B cell (primary cell): ENCODE data around the gene ARHGAP33. TPM values are rescaled to one million over a fixed set of nuclear protein-coding genes. Genes with fewer than 3 reads are reported as not detected.
A peak's percentile ranks its signal among the peaks of the same experiment; 100 is the strongest.

Experiments
- ATAC-seq: fragments of 200-7000 bp; cut with Tn5 transposase; one replicate; pipeline ENCODE4 v1.10.0; 2021; ENCODE audit warnings: low read depth, mild to moderate bottlenecking, moderate number of reproducible peaks, moderate library complexity
- CTCF ChIA-PET: fragments of 350-600 bp; sonication (Branson Sonifier 250); formaldehyde crosslinking; loops from one replicate; lab custom pipeline; 2021; ENCODE audit warnings: antibody characterized with exemption, inconsistent platforms; lab: Charles Lee
- POLR2A ChIA-PET: fragments of 350-600 bp; sonication (Branson Sonifier 250); formaldehyde crosslinking; loops from one replicate; lab custom pipeline; 2021; ENCODE audit warnings: antibody characterized with exemption; lab: Charles Lee
- DNase-seq: peaks from one replicate; pipeline ENCODE4 v3.0.0; 2013
- H2AFZ ChIP-seq: 2 replicates; pipeline ENCODE4 v1.6.1; 2012; ENCODE audit warnings: mild to moderate bottlenecking, low read depth, low read length; ENCODE audit not compliant: insufficient read depth, poor library complexity, severe bottlenecking
- H3K27ac ChIP-seq, 2 donors: 1 replicate in 1 of 2; 2 replicates in 1 of 2; pipeline ENCODE4 v1.5.1; 2012 to 2013; ENCODE audit warnings: low read length in 2 of 2, mild to moderate bottlenecking in 2 of 2, moderate library complexity in 1 of 2
- H3K27me3 ChIP-seq, 4 experiments: fragments of 200-600 bp in 1 of 4; sonication (generic) in 1 of 4; replicated peaks in 1 of 4; 1 replicate in 2 of 4; 2 replicates in 2 of 4; pipeline versions ENCODE4 v1.6.1 to v1.7.0; 2013 to 2016; ENCODE audit warnings: low read length in 3 of 4, mild to moderate bottlenecking in 2 of 4, mixed read lengths in 1 of 4, moderate library complexity in 1 of 4; ENCODE audit not compliant: insufficient read depth in 4 of 4, control insufficient read depth in 3 of 4; ENCODE audit errors: control extremely low read depth in 1 of 4
- H3K36me3 ChIP-seq, 2 experiments: replicated peaks in 1 of 2; 1 replicate in 1 of 2; 2 replicates in 1 of 2; pipeline versions ENCODE4 v1.6.1 to v1.7.1; 2013; ENCODE audit warnings: low read length in 1 of 2; ENCODE audit not compliant: insufficient read depth in 2 of 2, control insufficient read depth in 1 of 2; ENCODE audit errors: control extremely low read depth in 1 of 2, extremely low read depth in 1 of 2
- H3K4me1 ChIP-seq, 2 donors: fragments of 200-600 bp in 1 of 2; sonication (generic) in 1 of 2; 1 replicate in 1 of 2; 2 replicates in 1 of 2; pipeline versions ENCODE4 v1.5.1 to v1.6.1; 2013 to 2017; ENCODE audit warnings: low read length in 2 of 2; ENCODE audit not compliant: control insufficient read depth in 2 of 2, insufficient read depth in 2 of 2
- H3K4me2 ChIP-seq: replicated peaks from 2 replicates; pipeline ENCODE3; 2012; ENCODE audit warnings: mild to moderate bottlenecking, low read depth, low read length; ENCODE audit not compliant: poor library complexity, severe bottlenecking
- H3K4me3 ChIP-seq, 5 experiments: fragments of 200-600 bp in 1 of 5; sonication (generic) in 1 of 5; 1 replicate in 3 of 5; 2 replicates in 2 of 5; pipeline versions ENCODE4 v1.5.1 to v1.7.0; 2011 to 2016; ENCODE audit warnings: low read length in 4 of 5, mild to moderate bottlenecking in 4 of 5, low read depth in 2 of 5, control low read depth in 1 of 5, moderate library complexity in 1 of 5; ENCODE audit not compliant: insufficient read depth in 1 of 5; ENCODE audit errors: control extremely low read depth in 1 of 5, extremely low read depth in 1 of 5
- H3K79me2 ChIP-seq: fragments of 200-600 bp; sonication (generic); one replicate; pipeline ENCODE4 v1.6.0; 2016; ENCODE audit warnings: low read length; ENCODE audit not compliant: control insufficient read depth, insufficient read depth
- H3K9ac ChIP-seq: fragments of 200-600 bp; sonication (generic); 2 replicates; pipeline ENCODE4 v1.6.1; 2017; ENCODE audit warnings: mild to moderate bottlenecking, low read length, moderate library complexity
- H3K9me3 ChIP-seq, 3 donors: one replicate each; pipeline versions ENCODE4 v1.6.1 to v1.7.1; 2013; ENCODE audit warnings: low read length in 2 of 3; ENCODE audit not compliant: control insufficient read depth in 2 of 3, insufficient read depth in 1 of 3; ENCODE audit errors: control extremely low read depth in 1 of 3
- H4K20me1 ChIP-seq: 2 replicates; pipeline ENCODE4 v1.6.0; 2012; ENCODE audit warnings: mild to moderate bottlenecking, low read length; ENCODE audit not compliant: insufficient read depth, control insufficient read depth, poor library complexity, severe bottlenecking
- H3K27ac Mint-ChIP-seq: one replicate; pipeline ENCODE4 v1.8.0; 2021; ENCODE audit warnings: mixed read lengths
- H3K27me3 Mint-ChIP-seq: one replicate; pipeline ENCODE4 v1.8.0; 2021; ENCODE audit warnings: mixed read lengths
- H3K4me1 Mint-ChIP-seq: one replicate; pipeline ENCODE4 v1.8.0; 2021; ENCODE audit warnings: mixed read lengths
- H3K4me3 Mint-ChIP-seq: one replicate; pipeline ENCODE4 v1.8.0; 2021; ENCODE audit warnings: mixed read lengths
- H3K9me3 Mint-ChIP-seq: one replicate; pipeline ENCODE4 v1.8.0; 2022; ENCODE audit warnings: mixed read lengths; ENCODE audit not compliant: insufficient read depth
- EZH2 ChIP-seq: IDR thresholded peaks from 2 replicates; pipeline ENCODE4 v1.6.1; 2012; ENCODE audit warnings: borderline replicate concordance, low read depth, mild to moderate bottlenecking, moderate library complexity, low read length; ENCODE audit not compliant: insufficient read depth, poor library complexity, severe bottlenecking
- WGBS: methylation state at CpG from one replicate; pipeline ENCODE4 v1.1.5; 2013; ENCODE audit warnings: missing lambda C conversion rate; ENCODE audit not compliant: insufficient coverage; 5-methylcytosine and 5-hydroxymethylcytosine counted together
- intact Hi-C: fragments of 100-400 bp; cut with micrococcal nuclease; formaldehyde crosslinking; loops from one replicate; pipeline ENCODE4 v1.10.0; 2022
- polyA plus RNA-seq: library from polyadenylated mRNA; depleted of rRNA; stranded (reverse); fragments of >200 nt; gene quantifications from 2 replicates; pipeline ENCODE4 v1.2.3, GENCODE V29; 2012
- total RNA-seq, 2 donors: library from RNA; stranded (reverse); fragments of 120-200 nt in 1 of 2; gene quantifications; 1 replicate in 1 of 2; 2 replicates in 1 of 2; pipeline versions ENCODE4 v1.2.3 to v1.2.4, GENCODE V29; 2013 to 2022
- TF ChIP-seq, protein P1 (sequence below): fragments of 200-600 bp; IDR thresholded peaks from one replicate; pipeline ENCODE4 v1.8.0; 2022; ENCODE audit warnings: antibody characterized with exemption, mild to moderate bottlenecking

The ARHGAP33 gene
- total and polyA plus RNA-seq, 2 donors (not counting 1 experiment from before 2014, with no cell fraction given) = 18.2 to 27.8 TPM

GRCh38 chr19:35756377-35757230 is 18.8 kb upstream of the ARHGAP33 start, which contains the start of gene HSPB6:
Gene HSPB6 (minus strand): TSS chr19:35757029. CDS start chr19:35757008, 21 bp downstream.
- peaks cover 0 to 10% (median 0%) of the 10 kb centered on the region in 3 donors for H3K9me3 ChIP-seq
- H3K4me3 Mint-ChIP-seq = peak within 1 kb of the TSS; percentile 99
- DNase-seq (peak; percentile 32), ATAC-seq (no peak)
- ChIA-PET POLR2A (interaction anchor here (1.1 to 2.2 kb wide), 4 partner anchors 8 to 16 kb away, joined by 7 to 17 read pairs (median 9); partner anchors contain the start of genes LIN37, PSENEN and U2AF1L4), CTCF (interaction anchor here (1.3 kb wide), 1 partner anchor 16 kb away, joined by 3 read pairs; no protein-coding TSS in a partner anchor)
- H3K27ac Mint-ChIP-seq = peak within 1 kb of the TSS; percentile 99
- peaks cover 4% of the 10 kb centered on the region for H4K20me1 ChIP-seq
- H3K4me1 Mint-ChIP-seq = peaks cover 34% of the 10 kb centered on the region
- TF ChIP-seq, protein P1, sequence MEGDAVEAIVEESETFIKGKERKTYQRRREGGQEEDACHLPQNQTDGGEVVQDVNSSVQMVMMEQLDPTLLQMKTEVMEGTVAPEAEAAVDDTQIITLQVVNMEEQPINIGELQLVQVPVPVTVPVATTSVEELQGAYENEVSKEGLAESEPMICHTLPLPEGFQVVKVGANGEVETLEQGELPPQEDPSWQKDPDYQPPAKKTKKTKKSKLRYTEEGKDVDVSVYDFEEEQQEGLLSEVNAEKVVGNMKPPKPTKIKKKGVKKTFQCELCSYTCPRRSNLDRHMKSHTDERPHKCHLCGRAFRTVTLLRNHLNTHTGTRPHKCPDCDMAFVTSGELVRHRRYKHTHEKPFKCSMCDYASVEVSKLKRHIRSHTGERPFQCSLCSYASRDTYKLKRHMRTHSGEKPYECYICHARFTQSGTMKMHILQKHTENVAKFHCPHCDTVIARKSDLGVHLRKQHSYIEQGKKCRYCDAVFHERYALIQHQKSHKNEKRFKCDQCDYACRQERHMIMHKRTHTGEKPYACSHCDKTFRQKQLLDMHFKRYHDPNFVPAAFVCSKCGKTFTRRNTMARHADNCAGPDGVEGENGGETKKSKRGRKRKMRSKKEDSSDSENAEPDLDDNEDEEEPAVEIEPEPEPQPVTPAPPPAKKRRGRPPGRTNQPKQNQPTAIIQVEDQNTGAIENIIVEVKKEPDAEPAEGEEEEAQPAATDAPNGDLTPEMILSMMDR = no peak
- peak; percentile 47 for TF ChIP-seq EZH2
- WGBS = 10% methylated on average over 50 of the region's 52 CpGs
- intact Hi-C loops = loop anchor here (5.0 kb wide), 1 partner anchor 64 kb away; no protein-coding TSS in a partner anchor
- H3K27me3 Mint-ChIP-seq = peaks cover 17% of the 10 kb centered on the region
- H3K9me3 Mint-ChIP-seq = no peaks in the 10 kb centered on the region
- H3K4me1 ChIP-seq = peaks cover 24 to 35% of the 10 kb centered on the region in 2 donors
- H3K27me3 ChIP-seq = peaks cover 0 to 26% (median 10%) of the 10 kb centered on the region in 4 experiments
- peak within 1 kb of the TSS in 1 of 2 donors; percentile 96 for H3K27ac ChIP-seq
- peaks cover 0 to 29% of the 10 kb centered on the region in 2 experiments for H3K36me3 ChIP-seq
- peak within 1 kb of the TSS; percentile 85 to 99 (median 94) for H3K4me3 ChIP-seq
- H3K4me2 ChIP-seq = peak within 1 kb of the TSS; percentile 98
- H3K79me2 ChIP-seq = peaks cover 23% of the 10 kb centered on the region
- H3K9ac ChIP-seq = peak within 1 kb of the TSS; percentile 96
- H2AFZ ChIP-seq = peak within 1 kb of the TSS; percentile 89
